Stomach (tissue), 9 donors: Measurements from ENCODE around the gene EHMT1. TPM values are rescaled to one million over a fixed set of nuclear protein-coding genes. Genes with fewer than 3 reads are reported as not detected.

Experiments used
- DNase-seq, 2 donors: peaks; one replicate each; pipeline versions ENCODE4 v3.0.0 to v3.0.0-alpha.2; 2013 to 2019
- H3K27ac ChIP-seq, 5 donors: fragments of 200-600 bp in 4 of 5; sonication (generic) in 4 of 5; one replicate each; pipeline ENCODE4 v1.5.1; 2013 to 2019; ENCODE audit warnings: mild to moderate bottlenecking in 1 of 5, moderate library complexity in 1 of 5
- H3K27me3 ChIP-seq, 3 donors: fragments of 200-600 bp; sonication (generic); one replicate each; pipeline ENCODE4 v1.5.1; 2017 to 2019; ENCODE audit warnings: mixed run types in 1 of 3
- H3K36me3 ChIP-seq, 4 donors: fragments of 200-600 bp; sonication (generic); 1 replicate in 3 of 4; 2 replicates in 1 of 4; pipeline ENCODE4 v1.5.1; 2016 to 2019
- H3K4me1 ChIP-seq, 4 donors: fragments of 200-600 bp; sonication (generic); one replicate each; pipeline ENCODE4 v1.5.1; 2016 to 2019
- H3K4me3 ChIP-seq, 4 donors: fragments of 200-600 bp; sonication (generic) in 3 of 4; one replicate each; pipeline ENCODE4 v1.5.1; 2016 to 2019; ENCODE audit warnings: mild to moderate bottlenecking in 1 of 4
- H3K9me3 ChIP-seq, 4 donors: fragments of 200-600 bp; sonication (generic); one replicate each; pipeline ENCODE4 v1.5.1; 2016 to 2019
- CTCF ChIP-seq, 7 experiments: fragments of 450-650 bp in 4 of 7; fragments of 200-600 bp in 3 of 7; sonication (generic) in 3 of 7; IDR thresholded peaks; one replicate each; pipeline ENCODE4 v1.5.1; 2016 to 2019; ENCODE audit warnings: antibody characterized with exemption in 7 of 7, control low read depth in 2 of 7, mild to moderate bottlenecking in 1 of 7
- EP300 ChIP-seq: sonication (generic); formaldehyde crosslinking; IDR thresholded peaks from one replicate; pipeline ENCODE4 v1.6.1; 2017; ENCODE audit warnings: antibody characterized with exemption
- POLR2A ChIP-seq, 4 donors: fragments of 450-650 bp; IDR thresholded peaks; one replicate each; pipeline ENCODE4 v1.6.1; 2016; ENCODE audit warnings: antibody characterized with exemption in 4 of 4, control low read depth in 2 of 4, mild to moderate bottlenecking in 1 of 4, moderate library complexity in 1 of 4
- POLR2AphosphoS5 ChIP-seq, 3 donors: sonication (generic); formaldehyde crosslinking; IDR thresholded peaks; one replicate each; pipeline ENCODE4 v1.6.1; 2016; ENCODE audit warnings: antibody characterized with exemption in 3 of 3
- WGBS, 5 donors: extraction: QIAGEN DNeasy Blood & Tissue Kit in 3 of 5; methylation state at CpG; one replicate each; pipeline versions ENCODE4 v1.1.5 to v1.1.7; 2013 to 2018; 5-methylcytosine and 5-hydroxymethylcytosine counted together
- intact Hi-C: fragments of 100-400 bp; cut with DNase I; formaldehyde crosslinking; loops from one replicate; pipeline ENCODE4 v1.15.1; 2023; ENCODE audit warnings: low total_unique reads
- polyA plus RNA-seq, 3 donors: library from polyadenylated mRNA; stranded (reverse); fragments of 200-250 nt; gene quantifications; one replicate each; pipeline ENCODE4 v1.2.3, GENCODE V29; 2013
- total RNA-seq, 5 donors: library from RNA; depleted of rRNA; stranded (reverse); fragments of >200 nt; gene quantifications; one replicate each; pipeline versions ENCODE4 v1.1.0 to v1.2.3, GENCODE V29; 2014 to 2016
- donor health status: healthy with polysubstance abuse.
- donor health status: Bipolar disorder and iron deficiency.
- donor health status: healthy.

Gene EHMT1
- total and polyA plus RNA-seq, 8 donors: 23.9 to 419 (median 79.5) TPM

GRCh38 chr9:137873408-137873807, 254.6 kb downstream of the EHMT1 start:
- Histone ChIP-seq H3K4me3 (no peak overlapping the region), H3K27me3 (peaks cover 12 to 42% (median 28%) of the 10 kb centered on the region in 3 donors), H3K9me3 (peaks cover 0 to 17% (median 13%) of the 10 kb centered on the region in 4 donors), H3K36me3 (no peaks in the 10 kb centered on the region), H3K27ac (no peak overlapping the region), H3K4me1 (peaks cover 3 to 11% (median 4%) of the 10 kb centered on the region in 4 donors)
- no peak for DNase-seq
- intact Hi-C loops: no loop called here
- TF ChIP-seq POLR2AphosphoS5 (IDR thresholded peaks at IDR 0.05) (no peak), POLR2A (IDR thresholded peaks at IDR 0.05) (no peak), CTCF (IDR thresholded peaks at IDR 0.05) (no peak), EP300 (no peak)
- 72 to 80% (median 78%) methylated on average over 8 of the region's 8 CpGs for WGBS, 5 donors

GRCh38 chr9:137873858-137874362, 255.1 kb downstream of the EHMT1 start:
- intact Hi-C loops: no loop called here

GRCh38 chr9:137875354-137875753, 256.5 kb downstream of the EHMT1 start:
- DNase-seq: no peak
- Histone ChIP-seq H3K4me1 (peaks cover 5 to 17% (median 9%) of the 10 kb centered on the region in 4 donors), H3K4me3 (no peak overlapping the region), H3K27me3 (peaks cover 16 to 62% (median 47%) of the 10 kb centered on the region in 3 donors), H3K27ac (no peak overlapping the region), H3K36me3 (no peaks in the 10 kb centered on the region), H3K9me3 (peaks cover 0 to 17% (median 6%) of the 10 kb centered on the region in 4 donors)
- TF ChIP-seq POLR2A (IDR thresholded peaks at IDR 0.05) (no peak), POLR2AphosphoS5 (IDR thresholded peaks at IDR 0.05) (no peak), EP300 (no peak), CTCF (IDR thresholded peaks at IDR 0.05) (no peak)
- intact Hi-C loops: no loop called here
- 77 to 88% (median 83%) methylated on average over 14 of the region's 14 CpGs for WGBS, 5 donors

More at GRCh38 chr9:137873858-137874362, 255.1 kb downstream of the EHMT1 start:
- no peak for DNase-seq
- peaks cover 16 to 47% (median 33%) of the 10 kb centered on the region in 3 donors for H3K27me3 ChIP-seq
- H3K9me3 ChIP-seq: peaks cover 0 to 18% (median 11%) of the 10 kb centered on the region in 4 donors
- no peaks in the 10 kb centered on the region for H3K36me3 ChIP-seq
- H3K4me3 ChIP-seq: no peak overlapping the region
- WGBS, 5 donors: 72 to 80% (median 76%) methylated on average over 9 of the region's 9 CpGs
- TF ChIP-seq CTCF (IDR thresholded peaks at IDR 0.05) (no peak), POLR2A (IDR thresholded peaks at IDR 0.05) (no peak), EP300 (no peak), POLR2AphosphoS5 (IDR thresholded peaks at IDR 0.05) (no peak)
- H3K4me1 ChIP-seq: peaks cover 5 to 16% (median 9%) of the 10 kb centered on the region in 4 donors
- H3K27ac ChIP-seq: no peak overlapping the region

GRCh38 chr9:137875846-137876245, 257.0 kb downstream of the EHMT1 start:
- intact Hi-C loops: no loop called here

More at GRCh38 chr9:137875846-137876245, 257.0 kb downstream of the EHMT1 start:
- WGBS, 5 donors: 82 to 89% (median 83%) methylated on average over 5 to 10 of the region's 10 CpGs
- Histone ChIP-seq H3K9me3 (peaks cover 0 to 17% (median 6%) of the 10 kb centered on the region in 4 donors), H3K4me3 (no peak overlapping the region), H3K27me3 (peaks cover 16 to 67% (median 51%) of the 10 kb centered on the region in 3 donors), H3K27ac (no peak overlapping the region), H3K4me1 (peaks cover 5 to 17% (median 9%) of the 10 kb centered on the region in 4 donors), H3K36me3 (no peaks in the 10 kb centered on the region)
- TF ChIP-seq CTCF (IDR thresholded peaks at IDR 0.05): no peak
- no peak for TF ChIP-seq POLR2A (IDR thresholded peaks at IDR 0.05)
- no peak for TF ChIP-seq POLR2AphosphoS5 (IDR thresholded peaks at IDR 0.05)
- no peak for TF ChIP-seq EP300
- no peak for DNase-seq
